SK-N-SH (cell line): ENCODE measurements around the gene CEP41. TPM values are rescaled to one million over a fixed set of nuclear protein-coding genes. Genes with fewer than 3 reads are reported as not detected.

Source experiments
- CTCF ChIA-PET: fragments of 300-600, 350-600 bp; formaldehyde crosslinking; extraction: SDS; loops from one replicate; lab custom pipeline; 2021; lab: Yijun Ruan, JAX
- POLR2A ChIA-PET: fragments of 350-600 bp; sonication (Branson Sonifier 250); formaldehyde crosslinking; extraction: SDS; loops from one replicate; lab custom pipeline; 2020; ENCODE audit warnings: antibody characterized with exemption, inconsistent platforms; lab: Yijun Ruan, JAX
- DNase-seq: peaks from one replicate; pipeline ENCODE4 v3.0.0; 2012
- H2AFZ ChIP-seq: fragments of 200-600 bp; sonication (generic); 2 replicates; pipeline ENCODE4 v1.8.1; 2016; ENCODE audit warnings: antibody characterized with exemption, mild to moderate bottlenecking, low read depth
- H3F3A ChIP-seq: fragments of 200-600 bp; sonication (generic); replicated peaks from 2 replicates; pipeline ENCODE3; 2016; ENCODE audit warnings: antibody characterized with exemption, mild to moderate bottlenecking; ENCODE audit not compliant: insufficient read depth
- H3K27ac ChIP-seq, 2 experiments: fragments of 200-500 bp in 1 of 2; fragments of 200-600 bp in 1 of 2; sonication (Bioruptor generic) in 1 of 2; sonication (generic), shearing (Covaris generic) in 1 of 2; 2 replicates each; pipeline versions ENCODE4 v1.5.1 to v1.6.1; 2014 to 2016; ENCODE audit warnings: low read depth in 2 of 2, inconsistent platforms in 1 of 2, low read length in 1 of 2, mild to moderate bottlenecking in 1 of 2, mixed read lengths in 1 of 2
- H3K27me3 ChIP-seq: fragments of 200-600 bp; sonication (generic), shearing (Covaris generic); 2 replicates; pipeline ENCODE4 v1.6.1; 2016; ENCODE audit warnings: mixed run types; ENCODE audit not compliant: insufficient read depth
- H3K36me3 ChIP-seq, 2 experiments: fragments of 200-500 bp in 1 of 2; fragments of 200-600 bp in 1 of 2; sonication (Bioruptor generic) in 1 of 2; sonication (generic) in 1 of 2; replicated peaks in 1 of 2; 2 replicates each; pipeline versions ENCODE3 to v1.5.1; 2014 to 2016; ENCODE audit warnings: low read length in 1 of 2, mild to moderate bottlenecking in 1 of 2; ENCODE audit not compliant: insufficient read depth in 2 of 2, control insufficient read depth in 1 of 2
- H3K4me1 ChIP-seq, 2 experiments: fragments of 200-500 bp in 1 of 2; fragments of 200-600 bp in 1 of 2; sonication (Bioruptor generic) in 1 of 2; sonication (generic), shearing (Covaris generic) in 1 of 2; 2 replicates each; pipeline versions ENCODE4 v1.5.1 to v1.6.1; 2014 to 2016; ENCODE audit warnings: low read depth in 1 of 2, low read length in 1 of 2, mixed run types in 1 of 2; ENCODE audit not compliant: insufficient read depth in 2 of 2, control insufficient read depth in 1 of 2
- H3K4me2 ChIP-seq: fragments of 200-600 bp; sonication (generic), shearing (Covaris generic); 2 replicates; pipeline ENCODE4 v1.6.1; 2017; ENCODE audit warnings: mixed run types
- H3K4me3 ChIP-seq, 2 experiments: fragments of 200-500 bp in 1 of 2; fragments of 200-600 bp in 1 of 2; sonication (Bioruptor generic) in 1 of 2; sonication (generic), shearing (Covaris generic) in 1 of 2; 2 replicates each; pipeline versions ENCODE4 v1.5.1 to v1.8.1; 2014 to 2016; ENCODE audit warnings: low read depth in 2 of 2, inconsistent platforms in 1 of 2, low read length in 1 of 2, mild to moderate bottlenecking in 1 of 2, mixed read lengths in 1 of 2, moderate library complexity in 1 of 2
- H3K79me2 ChIP-seq: fragments of 200-600 bp; sonication (generic); 2 replicates; pipeline ENCODE4 v1.8.1; 2017; ENCODE audit warnings: mild to moderate bottlenecking; ENCODE audit not compliant: insufficient read depth
- H3K9ac ChIP-seq: fragments of 200-600 bp; sonication (generic); 2 replicates; pipeline ENCODE4 v1.6.1; 2017; ENCODE audit warnings: mixed run types
- H3K9me2 ChIP-seq: fragments of 200-600 bp; sonication (generic); 2 replicates; pipeline ENCODE4 v1.6.1; 2017; ENCODE audit warnings: mixed run types
- H3K9me3 ChIP-seq: fragments of 200-600 bp; sonication (generic); 2 replicates; pipeline ENCODE4 v1.6.1; 2017; ENCODE audit warnings: mixed run types, mild to moderate bottlenecking, moderate library complexity
- H4K20me1 ChIP-seq: fragments of 200-600 bp; sonication (generic); 2 replicates; pipeline ENCODE4 v1.6.1; 2017; ENCODE audit warnings: mild to moderate bottlenecking, mixed run types; ENCODE audit not compliant: insufficient read depth
- CHD2 ChIP-seq: fragments of 150-350 bp; IDR thresholded peaks from 2 replicates; pipeline ENCODE4 v1.6.1; 2018; ENCODE audit warnings: low read length; ENCODE audit not compliant: partially characterized antibody
- CTCF ChIP-seq: fragments of 200-600 bp; sonication (generic); IDR thresholded peaks from 2 replicates; pipeline ENCODE4 v1.6.1; 2017; ENCODE audit warnings: antibody characterized with exemption, mild to moderate bottlenecking, moderate library complexity
- ELF1 ChIP-seq: IDR thresholded peaks from 2 replicates; pipeline ENCODE4 v1.4.0; 2012
- EZH2phosphoT487 ChIP-seq: fragments of 200-600 bp; sonication (generic); IDR thresholded peaks from 2 replicates; pipeline ENCODE4 v1.6.1; 2017; ENCODE audit warnings: low read depth, mixed run types, mild to moderate bottlenecking, antibody characterized with exemption, moderate library complexity, borderline replicate concordance
- FOSL2 ChIP-seq: IDR thresholded peaks from 2 replicates; pipeline ENCODE4 v1.4.0; 2012; ENCODE audit warnings: low read depth, mild to moderate bottlenecking, moderate library complexity, borderline replicate concordance
- GABPA ChIP-seq: IDR thresholded peaks from 2 replicates; pipeline ENCODE4 v1.4.0; 2012; ENCODE audit warnings: low read depth, mild to moderate bottlenecking
- IRF3 ChIP-seq: fragments of 150-350 bp; IDR thresholded peaks from 2 replicates; pipeline ENCODE4 v1.6.1; 2016; ENCODE audit warnings: mild to moderate bottlenecking, low read depth, low read length
- JUND ChIP-seq: IDR thresholded peaks from 2 replicates; pipeline ENCODE4 v1.4.0; 2012
- MEF2A ChIP-seq: IDR thresholded peaks from 2 replicates; pipeline ENCODE4 v1.4.0; 2012; ENCODE audit warnings: low read depth, borderline replicate concordance
- MXI1 ChIP-seq: IDR thresholded peaks from 2 replicates; pipeline ENCODE4 v1.6.1; 2012; ENCODE audit warnings: mild to moderate bottlenecking, low read depth, low read length, improper control_type of control experiment
- NRF1 ChIP-seq: IDR thresholded peaks from 2 replicates; pipeline ENCODE4 v1.6.1; 2012; ENCODE audit warnings: low read depth, mild to moderate bottlenecking, low read length
- POLR2AphosphoS5 ChIP-seq: IDR thresholded peaks from 2 replicates; pipeline ENCODE4 v1.6.1; 2012; ENCODE audit warnings: low read depth, low read length
- RAD21 ChIP-seq: IDR thresholded peaks from 2 replicates; pipeline ENCODE4 v1.6.1; 2012; ENCODE audit warnings: mild to moderate bottlenecking, low read length
- RCOR1 ChIP-seq: fragments of 150-350 bp; IDR thresholded peaks from 2 replicates; pipeline ENCODE4 v1.6.1; 2017; ENCODE audit warnings: antibody characterized with exemption, low read length
- REST ChIP-seq: IDR thresholded peaks from 2 replicates; pipeline ENCODE4 v1.6.1; 2012; ENCODE audit warnings: mild to moderate bottlenecking, low read depth, low read length, moderate library complexity
- RFX5 ChIP-seq: IDR thresholded peaks from 2 replicates; pipeline ENCODE4 v1.6.1; 2012; ENCODE audit warnings: mild to moderate bottlenecking, improper control_type of control experiment, low read length
- SIN3A ChIP-seq: IDR thresholded peaks from 2 replicates; pipeline ENCODE4 v1.6.1; 2012; ENCODE audit warnings: low read depth, mild to moderate bottlenecking, low read length, moderate library complexity, borderline replicate concordance
- TCF12 ChIP-seq: IDR thresholded peaks from 2 replicates; pipeline ENCODE4 v1.4.0; 2012
- USF2 ChIP-seq: fragments of 150-350 bp; IDR thresholded peaks from 2 replicates; pipeline ENCODE4 v1.6.1; 2017; ENCODE audit warnings: antibody characterized with exemption, low read length, low read depth, borderline replicate concordance
- WGBS: methylation state at CpG from one replicate; pipeline ENCODE4 v1.1.6; 2017; ENCODE audit warnings: low lambda C conversion rate; 5-methylcytosine and 5-hydroxymethylcytosine counted together
- polyA plus RNA-seq, 3 experiments: library from polyadenylated mRNA; depleted of rRNA; stranded (reverse); fragments of >200 nt; gene quantifications; 2 replicates each; pipeline ENCODE4 v1.2.3, GENCODE V29; 2012

Gene CEP41
- polyA plus RNA-seq, 1 of the 3 experiments (the other 2 are of a cell fraction), result 20.9 TPM

- no peaks in the 10 kb centered on the region for H3K9me2 ChIP-seq
- H3K27me3 ChIP-seq, result no peaks in the 10 kb centered on the region
- peaks cover 0 to 20% of the 10 kb centered on the region in 2 experiments; a peak in 1 of 4 replicates for H3K4me1 ChIP-seq
- H3K79me2 ChIP-seq, result no peaks in the 10 kb centered on the region
- H4K20me1 ChIP-seq, result no peaks in the 10 kb centered on the region
- POLR2A ChIA-PET, result no interaction called here
- H3K9ac ChIP-seq, result no peak overlapping the region
- WGBS, result 88% methylated on average over 13 of the region's 18 CpGs
- no peak for TF ChIP-seq CHD2
- TF ChIP-seq IRF3, result no peak
- TF ChIP-seq USF2, result no peak
- TF ChIP-seq RFX5, result no peak
- no peak for TF ChIP-seq JUND
- no peak for TF ChIP-seq TCF12
- no peak for TF ChIP-seq ELF1
- no peak for TF ChIP-seq POLR2AphosphoS5
- TF ChIP-seq GABPA, result no peak
- TF ChIP-seq MXI1, result no peak
- no peak for TF ChIP-seq RCOR1
- no peak for TF ChIP-seq MEF2A
- no peak for TF ChIP-seq NRF1
- TF ChIP-seq EZH2phosphoT487, result no peak
- no peak for TF ChIP-seq CTCF
- no peak for TF ChIP-seq REST
- no peak for TF ChIP-seq FOSL2
- TF ChIP-seq RAD21, result no peak
- no peak for TF ChIP-seq SIN3A
- H3K4me3 ChIP-seq, result no peak overlapping the region
- H2AFZ ChIP-seq, result no peak overlapping the region
- H3K27ac ChIP-seq, result no peak overlapping the region
- H3K4me2 ChIP-seq, result no peak overlapping the region
- no peaks in the 10 kb centered on the region for H3K36me3 ChIP-seq
- DNase-seq, result no peak
- no peaks in the 10 kb centered on the region for H3K9me3 ChIP-seq
- CTCF ChIA-PET, result no interaction called here
- no peaks in the 10 kb centered on the region for H3F3A ChIP-seq
These were observed 57.4 kb downstream of the CEP41 start for GRCh38 chr7:130383187-130383980.
